ENCODE measurements around the gene PANK4.

PANK4 gene

GRCh38 chr1:2566101-2567045, 40.0 kb upstream of the PANK4 start:
- Histone ChIP-seq H3K36me3 (ENCODE audit: control insufficient read depth, insufficient read depth, low read length) (no peaks in the 10 kb centered on the region), H3K4me2 (ENCODE audit: low read length) (no peak overlapping the region), H3K4me3 (ENCODE audit: low read depth, low read length) (no peak overlapping the region), H3K27ac (no peak overlapping the region), H3K4me1 (no peaks in the 10 kb centered on the region), H3K9me3 (ENCODE audit: control insufficient read depth, low read length) (no peaks in the 10 kb centered on the region), H3K9ac (no peak overlapping the region), H3K79me2 (no peaks in the 10 kb centered on the region), H3K27me3 (ENCODE audit: control insufficient read depth, insufficient read depth, low read length) (no peaks in the 10 kb centered on the region), H2AFZ (no peak overlapping the region)
- TF ChIP-seq CTCF (IDR thresholded peaks at IDR 0.05), result no peak

- TF ChIP-seq CTCF (IDR thresholded peaks at IDR 0.05), result no peak
- H3K27me3 ChIP-seq (ENCODE audit: control insufficient read depth, insufficient read depth, low read length), result no peaks in the 10 kb centered on the region
- H3K79me2 ChIP-seq, result no peaks in the 10 kb centered on the region
- no peaks in the 10 kb centered on the region for H3K4me1 ChIP-seq
- no peak overlapping the region for H3K4me3 ChIP-seq (ENCODE audit: low read depth, low read length)
- H3K27ac ChIP-seq, result no peak overlapping the region
- H3K36me3 ChIP-seq (ENCODE audit: control insufficient read depth, insufficient read depth, low read length), result no peaks in the 10 kb centered on the region
- H3K4me2 ChIP-seq (ENCODE audit: low read length), result no peak overlapping the region
- no peak overlapping the region for H2AFZ ChIP-seq
- no peak overlapping the region for H3K9ac ChIP-seq
- no peaks in the 10 kb centered on the region for H3K9me3 ChIP-seq (ENCODE audit: control insufficient read depth, low read length)
These were observed 38.5 kb upstream of the PANK4 start for GRCh38 chr1:2564815-2565374.

GRCh38 chr1:2564006-2564814, 37.8 kb upstream of the PANK4 start:
- Histone ChIP-seq H2AFZ (no peak overlapping the region), H3K4me2 (ENCODE audit: low read length) (no peak overlapping the region), H3K4me1 (no peaks in the 10 kb centered on the region), H3K36me3 (ENCODE audit: control insufficient read depth, insufficient read depth, low read length) (no peaks in the 10 kb centered on the region), H3K27me3 (ENCODE audit: control insufficient read depth, insufficient read depth, low read length) (no peaks in the 10 kb centered on the region), H3K79me2 (no peaks in the 10 kb centered on the region), H3K27ac (no peak overlapping the region), H3K4me3 (ENCODE audit: low read depth, low read length) (no peak overlapping the region), H3K9me3 (ENCODE audit: control insufficient read depth, low read length) (no peaks in the 10 kb centered on the region), H3K9ac (no peak overlapping the region)
- TF ChIP-seq CTCF (IDR thresholded peaks at IDR 0.05), result no peak

GRCh38 chr1:2563205-2563604, 36.8 kb upstream of the PANK4 start:
- no peaks in the 10 kb centered on the region for H3K9me3 ChIP-seq (ENCODE audit: control insufficient read depth, low read length)
- H3K4me3 ChIP-seq (ENCODE audit: low read depth, low read length), result no peak overlapping the region
- H3K79me2 ChIP-seq, result no peaks in the 10 kb centered on the region
- H3K4me1 ChIP-seq, result no peaks in the 10 kb centered on the region
- H3K36me3 ChIP-seq (ENCODE audit: control insufficient read depth, insufficient read depth, low read length), result no peaks in the 10 kb centered on the region
- TF ChIP-seq CTCF (IDR thresholded peaks at IDR 0.05), result no peak
- no peak overlapping the region for H3K4me2 ChIP-seq (ENCODE audit: low read length)
- no peak overlapping the region for H3K27ac ChIP-seq
- H3K27me3 ChIP-seq (ENCODE audit: control insufficient read depth, insufficient read depth, low read length), result no peaks in the 10 kb centered on the region
- H2AFZ ChIP-seq, result no peak overlapping the region
- no peak overlapping the region for H3K9ac ChIP-seq
